K562 (cell line): ENCODE data around the gene EFCC1. TPM values are rescaled to one million over a fixed set of nuclear protein-coding genes. Genes with fewer than 3 reads are reported as not detected.

ENCODE experiments used
- ATAC-seq: fragments of 200-7000 bp; cut with Tn5 transposase; 3 replicates; pipeline ENCODE4 v1.9.1; 2020; ENCODE audit warnings: moderate library complexity
- BruUV-seq: library from RNA; stranded (reverse); fragments of 400-500 nt; replicated peaks from 2 replicates; lab custom pipeline; 2021; lab: Mats Ljungman, UMichigan
- CTCF ChIA-PET: fragments of 300-600 bp; formaldehyde crosslinking; extraction: SDS; loops from one replicate; lab custom pipeline; 2021; ENCODE audit warnings: low intra/inter-chr PET ratio; lab: Yijun Ruan, JAX
- POLR2A ChIA-PET: fragments of 300-600, 350-650 bp; sonication (Branson Sonifier 250); formaldehyde crosslinking; extraction: SDS; loops from one replicate; lab custom pipeline; 2021; ENCODE audit warnings: antibody characterized with exemption, inconsistent platforms; lab: Yijun Ruan, JAX
- DNase-seq, 4 experiments: peaks; one replicate each; pipeline versions ENCODE4 v3.0.0 to v3.0.0-alpha.2; 2011 to 2018; ENCODE audit warnings: low spot score in 3 of 4, mixed read lengths in 3 of 4; ENCODE audit errors: extremely low read depth in 1 of 4
- FAIRE-seq: peaks from 2 replicates; lab custom pipeline; 2011; peaks lifted over from hg19 to GRCh38; lab: Jason Lieb, UNC
- H2AFZ ChIP-seq: 2 replicates; pipeline ENCODE4 v1.6.0; 2011; ENCODE audit warnings: low read depth, low read length, control low read depth, inconsistent platforms
- H3K27ac ChIP-seq: fragments of 200-600 bp; 3 replicates; pipeline ENCODE4 v1.8.0; 2011; ENCODE audit warnings: low read depth, mild to moderate bottlenecking, control low read depth, inconsistent platforms, low read length, moderate library complexity, mixed read lengths; ENCODE audit errors: extremely low read depth
- H3K27me3 ChIP-seq, 2 experiments: fragments of 300-600 bp in 1 of 2; 2 replicates in 1 of 2; 3 replicates in 1 of 2; pipeline versions ENCODE4 v1.6.0 to v1.8.0; 2011; ENCODE audit warnings: inconsistent platforms in 2 of 2, low read length in 2 of 2, mild to moderate bottlenecking in 1 of 2, mixed read lengths in 1 of 2, moderate library complexity in 1 of 2; ENCODE audit not compliant: control insufficient read depth in 2 of 2, insufficient read depth in 2 of 2
- H3K36me3 ChIP-seq: fragments of 300-600 bp; 3 replicates; pipeline ENCODE4 v1.8.0; 2011; ENCODE audit warnings: mild to moderate bottlenecking, low read length, inconsistent platforms; ENCODE audit not compliant: control insufficient read depth, insufficient read depth
- H3K4me1 ChIP-seq, 2 experiments: fragments of 200-600 bp in 1 of 2; replicated peaks in 1 of 2; 2 replicates in 1 of 2; 3 replicates in 1 of 2; pipeline versions ENCODE4 v1.5.1 to v1.8.0; 2011; ENCODE audit warnings: inconsistent platforms in 2 of 2, low read length in 2 of 2, mild to moderate bottlenecking in 1 of 2, mixed read lengths in 1 of 2, moderate library complexity in 1 of 2; ENCODE audit not compliant: control insufficient read depth in 2 of 2, insufficient read depth in 2 of 2
- H3K4me2 ChIP-seq: 2 replicates; pipeline ENCODE4 v1.6.1; 2011; ENCODE audit warnings: low read length, control low read depth, inconsistent platforms, mixed read lengths; ENCODE audit not compliant: insufficient read depth
- H3K4me3 ChIP-seq: fragments of 200-600 bp; sonication (generic), shearing (Covaris generic); 2 replicates; pipeline ENCODE4 v1.5.1; 2016; ENCODE audit warnings: control low read depth, inconsistent platforms
- H3K79me2 ChIP-seq: fragments of 200-600 bp; 3 replicates; pipeline ENCODE4 v1.8.0; 2011; ENCODE audit warnings: low read length, inconsistent platforms; ENCODE audit not compliant: control insufficient read depth, insufficient read depth
- H3K9ac ChIP-seq, 2 experiments: 2 replicates each; pipeline versions ENCODE4 v1.6.0 to v1.6.1; 2011; ENCODE audit warnings: low read depth in 2 of 2, low read length in 2 of 2, control low read depth in 1 of 2, inconsistent platforms in 1 of 2, mild to moderate bottlenecking in 1 of 2, mixed read lengths in 1 of 2; ENCODE audit not compliant: insufficient read depth in 1 of 2
- H3K9me1 ChIP-seq: one replicate; pipeline ENCODE4 v1.6.0; 2011; ENCODE audit warnings: inconsistent platforms, mild to moderate bottlenecking, low read length, moderate library complexity; ENCODE audit not compliant: control insufficient read depth, insufficient read depth
- H3K9me3 ChIP-seq: replicated peaks from 2 replicates; pipeline ENCODE4 v1.5.1; 2011; ENCODE audit warnings: low read depth, low read length, inconsistent platforms; ENCODE audit not compliant: control insufficient read depth, insufficient read depth
- H4K20me1 ChIP-seq: replicated peaks from 2 replicates; pipeline ENCODE4 v1.6.1; 2011; ENCODE audit warnings: low read length, inconsistent platforms, mixed read lengths; ENCODE audit not compliant: control insufficient read depth, insufficient read depth
- MXI1 ChIP-seq: IDR thresholded peaks from 2 replicates; pipeline ENCODE4 v1.6.1; 2011; ENCODE audit warnings: low read depth, mild to moderate bottlenecking, improper control_type of control experiment, low read length
- NKRF ChIP-seq: fragments of 450-650 bp; IDR thresholded peaks from 2 replicates; pipeline ENCODE4 v1.6.1; 2016; ENCODE audit warnings: borderline replicate concordance
- OTX1 ChIP-seq: fragments of 450-650 bp; formaldehyde crosslinking; IDR thresholded peaks from 2 replicates; pipeline ENCODE4 v1.4.0; 2022; ENCODE audit warnings: mild to moderate bottlenecking
- SAFB2 ChIP-seq: fragments of 200-400 bp; formaldehyde crosslinking; IDR thresholded peaks from 2 replicates; pipeline ENCODE4 v1.6.1; 2018; ENCODE audit warnings: borderline replicate concordance, low read length, low read depth, moderate library complexity; ENCODE audit not compliant: severe bottlenecking
- STAG1 ChIP-seq: sonication (generic); formaldehyde crosslinking; IDR thresholded peaks from 2 replicates; pipeline ENCODE4 v1.5.0; 2020; ENCODE audit warnings: missing genetic modification reagents, borderline replicate concordance
- STAT5B ChIP-seq: fragments of 250-450 bp; sonication (Bioruptor Pico); IDR thresholded peaks from 2 replicates; pipeline ENCODE4 v1.8.0; 2021; ENCODE audit warnings: mild to moderate bottlenecking, inconsistent platforms
- TAF1 ChIP-seq: IDR thresholded peaks from 2 replicates; pipeline ENCODE4 v1.6.1; 2011; ENCODE audit warnings: mild to moderate bottlenecking, low read length, moderate library complexity; ENCODE audit not compliant: insufficient read depth, control insufficient read depth, severe bottlenecking; ENCODE audit errors: extremely low read depth
- TCF3 ChIP-seq: sonication (generic); formaldehyde crosslinking; IDR thresholded peaks from 2 replicates; pipeline ENCODE4 v1.4.0; 2020; ENCODE audit warnings: mild to moderate bottlenecking, missing genetic modification reagents
- YY1 ChIP-seq, 3 experiments: IDR thresholded peaks; 2 replicates each; pipeline ENCODE4 v1.6.1; 2011; ENCODE audit warnings: low read length in 2 of 3, mild to moderate bottlenecking in 2 of 3, moderate library complexity in 2 of 3, borderline replicate concordance in 1 of 3, control low read depth in 1 of 3, low read depth in 1 of 3; ENCODE audit not compliant: insufficient read depth in 3 of 3, insufficient replicate concordance in 2 of 3, control insufficient read depth in 1 of 3, insufficient read length in 1 of 3; ENCODE audit errors: extremely low read depth in 1 of 3
- WGBS: fragments of 100-300 bp; shearing (Covaris generic); methylation state at CpG from one replicate; pipeline ENCODE4 v1.1.6; 2016; ENCODE audit warnings: low coverage, mixed read lengths; ENCODE audit not compliant: insufficient coverage; ENCODE audit errors: missing lambda C conversion rate; 5-methylcytosine and 5-hydroxymethylcytosine counted together
- in situ Hi-C: fragments of 300-500 bp; cut with MboI; formaldehyde crosslinking; loops from 4 replicates; pipeline ENCODE4 v1.15.0; 2018; ENCODE audit warnings: inconsistent platforms, mixed read lengths
- intact Hi-C: fragments of 100-400 bp; cut with micrococcal nuclease; formaldehyde crosslinking; loops from 2 replicates; pipeline ENCODE4 v1.14.2; 2022
- polyA plus RNA-seq, 8 experiments: library from polyadenylated mRNA; depleted of rRNA in 4 of 8; stranded (reverse) in 5 of 8; unstranded in 3 of 8; fragments of >200 nt; fragmentation: Nextera tagmentation in 2 of 8; fragmentation: Illumina TruSeq in 1 of 8; extraction: Ambion mirVana in 2 of 8; extraction: Trizol in 1 of 8; gene quantifications; 2 replicates each; pipeline versions ENCODE4 v1.2.1 to v1.2.3, GENCODE V29; 2011 to 2014; ENCODE audit warnings: inconsistent platforms in 1 of 8, missing spikeins in 1 of 8
- total RNA-seq, 7 experiments: library from RNA; depleted of rRNA in 6 of 7; stranded (reverse); fragments of >200 nt in 6 of 7; fragmentation: Illumina TruSeq in 2 of 7; extraction: Trizol in 2 of 7; gene quantifications; 2 replicates each; pipeline versions ENCODE4 v1.2.1 to v1.2.3, GENCODE V29; 2011 to 2021; ENCODE audit warnings: low replicate concordance in 1 of 7

The EFCC1 gene
- total and polyA plus RNA-seq, 9 of the 15 experiments (the other 6 are each of a cell fraction or from before 2014, with no cell fraction given): not detected

GRCh38 chr3:129014793-129015345, 13.8 kb downstream of the EFCC1 start:
- ChIA-PET POLR2A (no interaction called here), CTCF (no interaction called here)
- BruUV-seq: no TSS peak
- H3K9ac ChIP-seq: 0 out of 4 replicates have a peak overlapping the region, but pooled peaks of 1 of the 2 experiments have one; percentile 9
- H3K36me3 ChIP-seq: no peaks in the 10 kb centered on the region
- H3K4me2 ChIP-seq: no peak overlapping the region
- H4K20me1 ChIP-seq: 0 out of 2 replicates have a peak, but pooled peaks cover 10% of the 10 kb centered on the region
- ATAC-seq (no peak), DNase-seq (no peak), FAIRE-seq (no peak)
- no peak overlapping the region for H3K4me3 ChIP-seq
- H3K79me2 ChIP-seq: no peaks in the 10 kb centered on the region
- H3K9me3 ChIP-seq: no peaks in the 10 kb centered on the region
- H3K27ac ChIP-seq: no peak overlapping the region
- intact Hi-C loops: loop anchor here (5.0 kb wide), 1 partner anchor 138 kb away; the partner anchor contains the start of gene ACAD9
- 75% methylated on average over 5 of the region's 9 CpGs for WGBS
- in situ Hi-C loops: no loop called here
- H3K27me3 ChIP-seq: no peaks in the 10 kb centered on the region
- no peak for TF ChIP-seq YY1 (IDR thresholded peaks at IDR 0.05; ENCODE audit: borderline replicate concordance in 1 of 3, control insufficient read depth in 1 of 3, extremely low read depth in 1 of 3, insufficient read depth in 3 of 3, insufficient read length in 1 of 3, insufficient replicate concordance in 2 of 3, low read depth in 1 of 3, low read length in 2 of 3)
- no peak for TF ChIP-seq TAF1
- no peak for TF ChIP-seq NKRF
- TF ChIP-seq TCF3 (CRISPR knock-in tag): no peak
- no peak for TF ChIP-seq MXI1
- TF ChIP-seq STAG1 (CRISPR knock-in tag): no peak
- TF ChIP-seq SAFB2: no peak
- no peak for TF ChIP-seq STAT5B (CRISPR knock-in tag)
- TF ChIP-seq OTX1 (CRISPR knock-in tag): no peak
- peaks cover 24 to 36% of the 10 kb centered on the region in 2 experiments for H3K4me1 ChIP-seq
- no peak overlapping the region for H2AFZ ChIP-seq
- H3K9me1 ChIP-seq: peaks cover 3% of the 10 kb centered on the region
